Loucy (cell line): ENCODE measurements around the gene PADI6.

Experiments
- H2AFZ ChIP-seq: fragments of 200-600 bp; sonication (generic); 2 replicates; pipeline ENCODE4 v1.6.0; 2016; ENCODE audit warnings: antibody characterized with exemption, mild to moderate bottlenecking, low read length, moderate library complexity
- H3F3A ChIP-seq: fragments of 200-600 bp; 2 replicates; pipeline ENCODE4 v1.6.0; 2016; ENCODE audit warnings: antibody characterized with exemption, low read depth, mild to moderate bottlenecking
- H3K27me3 ChIP-seq: fragments of 200-600 bp; sonication (generic); 2 replicates; pipeline ENCODE4 v1.6.1; 2014; ENCODE audit warnings: low read length, mild to moderate bottlenecking; ENCODE audit not compliant: insufficient read depth, poor library complexity, severe bottlenecking
- H3K36me3 ChIP-seq: fragments of 200-600 bp; sonication (generic); 2 replicates; pipeline ENCODE4 v1.6.1; 2016; ENCODE audit warnings: low read length; ENCODE audit not compliant: insufficient read depth
- H3K4me1 ChIP-seq: fragments of 200-600 bp; sonication (generic); 2 replicates; pipeline ENCODE4 v1.5.1; 2014; ENCODE audit warnings: low read length, mild to moderate bottlenecking; ENCODE audit not compliant: insufficient read depth, poor library complexity, severe bottlenecking
- H3K4me2 ChIP-seq: fragments of 200-600 bp; sonication (generic); 2 replicates; pipeline ENCODE4 v1.6.0; 2014; ENCODE audit warnings: antibody characterized with exemption, low read length, low read depth, mild to moderate bottlenecking; ENCODE audit not compliant: poor library complexity, severe bottlenecking
- H3K4me3 ChIP-seq: fragments of 200-600 bp; sonication (generic); 2 replicates; pipeline ENCODE4 v1.5.1; 2014; ENCODE audit warnings: low read length, mild to moderate bottlenecking, mixed read lengths; ENCODE audit not compliant: poor library complexity, severe bottlenecking
- H3K79me2 ChIP-seq: fragments of 200-600 bp; sonication (generic); 2 replicates; pipeline ENCODE4 v1.6.1; 2014; ENCODE audit warnings: low read length; ENCODE audit not compliant: insufficient read depth
- H3K9ac ChIP-seq: fragments of 200-600 bp; sonication (generic); 2 replicates; pipeline ENCODE4 v1.6.0; 2014; ENCODE audit warnings: mild to moderate bottlenecking, low read depth, low read length, moderate library complexity; ENCODE audit not compliant: poor library complexity, severe bottlenecking
- H3K9me2 ChIP-seq: fragments of 200-600 bp; sonication (generic); replicated peaks from 2 replicates; pipeline ENCODE4 v1.6.1; 2016; ENCODE audit warnings: low read depth, low read length, mixed read lengths
- H3K9me3 ChIP-seq: fragments of 200-600 bp; sonication (generic); 2 replicates; pipeline ENCODE4 v1.6.1; 2014; ENCODE audit warnings: mild to moderate bottlenecking, antibody characterized with exemption, low read length, low read depth; ENCODE audit not compliant: insufficient read depth
- H4K20me1 ChIP-seq: fragments of 200-600 bp; sonication (generic); 2 replicates; pipeline ENCODE4 v1.6.0; 2014; ENCODE audit warnings: antibody characterized with exemption, low read length, mild to moderate bottlenecking; ENCODE audit not compliant: insufficient read depth, poor library complexity, severe bottlenecking
- CTCF ChIP-seq: fragments of 200-600 bp; sonication (generic); conservative IDR thresholded peaks from 2 replicates; pipeline ENCODE4 v1.5.1; 2014; ENCODE audit warnings: mild to moderate bottlenecking, antibody characterized with exemption, low read length
- EZH2phosphoT487 ChIP-seq: fragments of 200-600 bp; IDR thresholded peaks from 2 replicates; pipeline ENCODE4 v1.6.1; 2018; ENCODE audit warnings: antibody characterized with exemption, mild to moderate bottlenecking, moderate library complexity, borderline replicate concordance

Gene PADI6

GRCh38 chr1:17330856-17331255, 41.1 kb upstream of the PADI6 start:
- H4K20me1 ChIP-seq: no peaks in the 10 kb centered on the region
- TF ChIP-seq EZH2phosphoT487 (no peak), CTCF (no peak)

DNA sequence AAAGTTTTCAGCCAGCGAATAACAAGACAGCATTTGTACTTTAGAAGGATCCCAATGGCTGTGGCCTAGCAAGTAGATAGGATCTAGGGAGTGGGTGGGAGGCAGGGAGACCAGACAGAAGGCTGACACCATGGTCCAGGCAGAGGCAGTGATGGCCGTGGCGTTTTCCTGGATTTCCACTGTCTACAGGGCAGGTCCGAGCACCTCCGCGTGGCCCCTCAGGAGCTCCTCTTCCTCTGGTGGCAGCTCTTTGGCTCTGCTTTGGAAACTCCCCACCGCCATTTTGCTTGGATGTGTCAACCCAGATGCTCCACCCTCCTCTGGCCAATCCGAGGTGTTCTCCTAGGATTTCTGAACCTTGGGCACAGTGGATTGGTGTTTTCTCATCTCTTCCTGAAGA, 38.9 kb upstream of the PADI6 start:
- TF ChIP-seq EZH2phosphoT487 (no peak), CTCF (no peak)
- Histone ChIP-seq H3K27me3 (no peaks in the 10 kb centered on the region), H3K79me2 (no peaks in the 10 kb centered on the region)

More at GRCh38 chr1:17330856-17331255, 41.1 kb upstream of the PADI6 start:
- Histone ChIP-seq H3K9me3 (no peaks in the 10 kb centered on the region), H3K79me2 (no peaks in the 10 kb centered on the region), H3K4me2 (no peak overlapping the region), H3K4me1 (no peaks in the 10 kb centered on the region), H3K27me3 (no peaks in the 10 kb centered on the region), H3K36me3 (no peaks in the 10 kb centered on the region), H3F3A (no peaks in the 10 kb centered on the region), H3K9me2 (no peaks in the 10 kb centered on the region), H3K9ac (no peak overlapping the region), H2AFZ (no peak overlapping the region), H3K4me3 (no peak overlapping the region)

GRCh38 chr1:17335821-17336710, 35.9 kb upstream of the PADI6 start:
- Histone ChIP-seq H3K9me3 (no peaks in the 10 kb centered on the region), H3K4me1 (no peaks in the 10 kb centered on the region), H3K4me2 (no peak overlapping the region), H3K4me3 (no peak overlapping the region), H3F3A (no peaks in the 10 kb centered on the region), H3K9ac (no peak overlapping the region), H3K36me3 (no peaks in the 10 kb centered on the region), H3K27me3 (no peaks in the 10 kb centered on the region), H3K79me2 (no peaks in the 10 kb centered on the region), H4K20me1 (no peaks in the 10 kb centered on the region), H3K9me2 (no peaks in the 10 kb centered on the region), H2AFZ (no peak overlapping the region)
- TF ChIP-seq EZH2phosphoT487 (no peak), CTCF (peak; percentile 98)

More for the DNA sequence above, 38.9 kb upstream of the PADI6 start:
- Histone ChIP-seq H3K9ac (no peak overlapping the region), H3F3A (no peaks in the 10 kb centered on the region), H3K4me1 (no peaks in the 10 kb centered on the region), H3K9me3 (no peaks in the 10 kb centered on the region), H3K4me2 (no peak overlapping the region), H4K20me1 (no peaks in the 10 kb centered on the region), H2AFZ (no peak overlapping the region), H3K9me2 (no peaks in the 10 kb centered on the region), H3K4me3 (no peak overlapping the region), H3K36me3 (no peaks in the 10 kb centered on the region)
